Uterus (tissue), 2 donors: ENCODE measurements around the gene RNF125.

Experiments used
- CTCF ChIP-seq, 4 experiments: fragments of 200-600 bp in 2 of 4; fragments of 450-650 bp in 2 of 4; sonication (generic) in 2 of 4; IDR thresholded peaks; one replicate each; pipeline ENCODE4 v1.5.1; 2016 to 2019; ENCODE audit warnings: antibody characterized with exemption in 4 of 4, mild to moderate bottlenecking in 2 of 4, moderate library complexity in 1 of 4
- POLR2A ChIP-seq, 2 donors: fragments of 450-650 bp; IDR thresholded peaks; one replicate each; pipeline ENCODE4 v1.6.1; 2016; ENCODE audit warnings: antibody characterized with exemption in 2 of 2, mild to moderate bottlenecking in 1 of 2, moderate library complexity in 1 of 2

GRCh38 chr18:32095192-32095899, 76.7 kb downstream of the RNF125 start:
- TF ChIP-seq CTCF (IDR thresholded peaks at IDR 0.05): no peak
- no peak for TF ChIP-seq POLR2A (IDR thresholded peaks at IDR 0.05)
